22Rv1 (cell line): ENCODE results near the gene TEX52.

Experiments
- H3K27ac ChIP-seq: fragments of 450-650 bp; 2 replicates; pipeline ENCODE4 v1.5.1; 2017
- ZFX ChIP-seq: fragments of 450-650 bp; IDR thresholded peaks from 2 replicates; pipeline ENCODE4 v1.6.1; 2017; ENCODE audit warnings: antibody characterized with exemption, borderline replicate concordance
- TF ChIP-seq, protein P1 (sequence below): fragments of 450-650 bp; IDR thresholded peaks from 2 replicates; pipeline ENCODE4 v1.5.1; 2017; ENCODE audit warnings: mild to moderate bottlenecking

The TEX52 gene

DNA sequence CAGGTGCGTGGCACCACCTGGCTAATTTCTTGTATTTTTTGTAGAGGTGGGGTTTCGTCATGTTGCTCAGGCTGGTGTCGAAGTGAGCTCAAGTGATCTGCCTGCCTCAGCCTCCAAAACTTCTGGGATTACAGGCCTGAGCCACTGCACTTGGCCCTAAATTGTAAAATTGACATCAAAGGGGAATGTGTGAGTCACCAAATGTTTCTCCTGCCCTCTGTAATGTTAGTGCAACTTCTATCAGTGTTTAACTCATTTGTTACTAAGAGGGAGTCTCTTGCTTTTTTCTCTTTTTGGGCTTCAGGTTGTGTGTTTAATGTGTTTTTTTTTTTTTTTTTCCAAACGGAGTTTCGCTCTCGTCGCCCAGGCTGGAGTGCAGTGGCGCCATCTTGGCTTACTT lies 36.2 kb upstream of the TEX52 start:
- TF ChIP-seq, protein P1, sequence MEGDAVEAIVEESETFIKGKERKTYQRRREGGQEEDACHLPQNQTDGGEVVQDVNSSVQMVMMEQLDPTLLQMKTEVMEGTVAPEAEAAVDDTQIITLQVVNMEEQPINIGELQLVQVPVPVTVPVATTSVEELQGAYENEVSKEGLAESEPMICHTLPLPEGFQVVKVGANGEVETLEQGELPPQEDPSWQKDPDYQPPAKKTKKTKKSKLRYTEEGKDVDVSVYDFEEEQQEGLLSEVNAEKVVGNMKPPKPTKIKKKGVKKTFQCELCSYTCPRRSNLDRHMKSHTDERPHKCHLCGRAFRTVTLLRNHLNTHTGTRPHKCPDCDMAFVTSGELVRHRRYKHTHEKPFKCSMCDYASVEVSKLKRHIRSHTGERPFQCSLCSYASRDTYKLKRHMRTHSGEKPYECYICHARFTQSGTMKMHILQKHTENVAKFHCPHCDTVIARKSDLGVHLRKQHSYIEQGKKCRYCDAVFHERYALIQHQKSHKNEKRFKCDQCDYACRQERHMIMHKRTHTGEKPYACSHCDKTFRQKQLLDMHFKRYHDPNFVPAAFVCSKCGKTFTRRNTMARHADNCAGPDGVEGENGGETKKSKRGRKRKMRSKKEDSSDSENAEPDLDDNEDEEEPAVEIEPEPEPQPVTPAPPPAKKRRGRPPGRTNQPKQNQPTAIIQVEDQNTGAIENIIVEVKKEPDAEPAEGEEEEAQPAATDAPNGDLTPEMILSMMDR: no peak
- no peak overlapping the region for H3K27ac ChIP-seq

DNA sequence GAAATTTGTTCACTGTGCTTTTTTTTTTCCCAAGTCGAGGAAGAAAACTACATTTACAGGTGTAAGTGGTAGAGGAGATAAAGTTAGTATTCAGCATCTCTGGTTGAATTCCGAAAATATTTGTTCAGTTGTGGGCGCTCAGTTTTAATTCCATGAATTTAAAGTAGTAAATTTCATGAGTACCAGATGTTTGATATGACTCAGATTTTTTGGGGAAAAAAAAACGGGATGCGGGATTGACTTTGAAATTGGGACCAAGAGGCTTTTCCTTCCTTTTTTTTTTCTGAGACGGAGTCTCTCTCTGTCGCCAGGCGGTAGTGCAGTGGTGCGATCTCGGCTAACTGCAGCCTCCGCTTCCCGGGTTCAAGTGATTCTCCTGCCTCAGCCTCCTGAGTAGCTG lies 35.4 kb upstream of the TEX52 start:
- H3K27ac ChIP-seq: no peak overlapping the region
- TF ChIP-seq, protein P1: no peak
- TF ChIP-seq ZFX: no peak

DNA sequence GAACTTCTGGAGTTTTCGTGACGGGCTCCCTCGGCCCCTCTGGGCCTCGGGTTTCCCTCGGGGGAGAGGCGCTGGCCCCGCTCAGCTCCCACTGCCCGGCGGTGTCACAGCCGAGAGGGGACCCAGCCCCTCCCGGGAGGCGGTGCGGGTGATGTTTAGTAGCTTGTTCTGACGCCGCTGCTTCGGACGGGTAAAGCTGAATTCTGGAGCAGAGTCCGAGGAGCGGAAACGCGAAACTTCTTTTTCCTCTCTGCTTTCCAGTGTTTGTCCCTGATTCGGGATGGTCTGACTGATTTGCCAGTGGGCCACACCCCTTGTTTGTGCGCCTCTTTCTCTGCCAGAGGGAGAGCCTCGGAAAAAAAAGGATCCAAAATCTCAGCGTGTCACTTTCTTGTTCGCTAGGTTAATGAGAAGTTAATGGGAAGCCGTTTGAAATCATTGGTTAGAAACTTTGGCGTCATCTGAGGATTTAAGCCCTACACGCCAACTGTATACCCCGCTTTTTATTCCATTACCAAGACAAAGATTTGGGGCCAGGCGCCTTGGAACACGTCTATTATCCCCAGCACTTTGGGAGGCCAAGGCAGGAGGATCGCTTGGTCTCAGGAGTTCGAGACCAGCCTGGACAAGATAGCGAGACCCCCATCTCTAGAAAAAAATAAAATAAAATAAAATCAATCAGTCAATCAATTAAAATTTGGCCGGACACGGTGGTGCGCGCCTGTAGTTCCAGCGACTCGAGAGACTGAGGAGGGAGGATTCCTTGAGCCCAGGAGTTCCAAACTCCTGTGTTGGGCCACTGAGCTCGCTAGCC lies 34.6 kb upstream of the TEX52 start:
- peak overlapping the region; percentile 82 for H3K27ac ChIP-seq
- TF ChIP-seq, protein P1: no peak
- TF ChIP-seq ZFX: no peak

DNA sequence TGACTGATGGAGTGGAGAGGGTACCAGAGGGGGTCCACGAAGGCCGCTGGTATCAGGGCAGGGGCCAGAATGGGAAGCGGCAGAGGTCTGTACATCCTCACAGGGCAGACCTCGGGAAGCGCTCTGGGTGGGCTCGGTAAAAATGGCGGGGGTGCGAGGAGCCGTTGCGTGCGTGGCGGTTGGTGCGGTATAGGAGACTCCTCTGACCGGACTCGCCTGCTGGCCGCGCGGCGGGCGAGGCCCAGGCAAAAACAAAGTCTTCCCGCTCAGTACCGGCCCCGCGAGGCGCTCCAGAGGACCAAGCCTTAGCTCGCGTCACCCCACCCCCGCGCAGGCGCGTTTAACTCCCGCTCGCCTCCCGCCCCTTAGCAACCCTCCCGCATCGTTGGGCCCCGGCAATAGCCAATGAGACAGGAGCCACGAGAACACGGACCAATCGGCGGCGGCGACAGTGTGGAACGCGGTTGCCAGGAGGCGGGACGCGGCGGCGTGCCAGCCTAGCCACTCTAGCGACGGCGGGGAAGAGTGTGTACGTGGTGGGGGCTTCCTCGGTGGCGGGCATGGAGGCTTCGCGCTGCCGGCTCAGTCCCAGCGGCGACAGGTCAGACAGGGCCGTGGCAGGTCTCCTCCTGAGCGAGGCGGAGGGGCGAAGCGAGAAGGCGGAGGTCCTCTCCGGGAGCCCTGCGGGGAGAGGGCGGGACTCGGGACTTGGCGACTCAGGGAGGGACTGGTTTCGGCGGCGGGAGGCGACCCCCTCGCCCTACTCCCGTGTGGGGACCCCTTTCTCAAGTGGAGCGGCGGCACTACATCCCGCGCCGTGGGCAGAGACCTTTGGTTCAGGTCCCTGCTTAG lies 33.8 kb upstream of the TEX52 start, which contains the start of gene TULP3:
Gene TULP3 (plus strand): TSS at position 504 of the 852 bp plus-strand sequence. CDS start 57 bp downstream, at position 561.
- peak within 1 kb of the TSS; percentile 82 for H3K27ac ChIP-seq
- TF ChIP-seq ZFX: no peak
- TF ChIP-seq, protein P1: 0 out of 2 replicates have a peak, but pooled peaks have one; percentile 13

DNA sequence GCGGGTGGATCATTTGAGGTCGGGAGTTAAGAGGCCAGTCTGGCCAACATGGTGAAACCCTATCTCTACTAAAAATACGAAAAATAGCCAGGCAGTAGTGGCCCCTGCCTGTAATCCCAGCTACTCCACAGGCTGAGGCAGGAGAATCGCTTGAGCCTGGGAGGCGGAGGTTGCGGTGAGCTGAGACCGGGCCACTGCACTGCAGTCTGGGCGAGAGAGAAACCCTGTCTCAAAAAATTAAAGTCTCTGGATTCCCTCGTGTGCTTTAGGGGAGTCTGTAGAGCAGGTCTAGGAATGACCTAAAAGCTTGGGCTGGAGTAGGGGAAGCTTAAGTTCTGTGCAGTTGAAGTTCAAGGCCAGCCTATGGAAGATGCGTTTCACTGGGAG lies 33.2 kb upstream of the TEX52 start:
- TF ChIP-seq, protein P1: no peak
- no peak for TF ChIP-seq ZFX
- H3K27ac ChIP-seq: peak overlapping the region; percentile 82

DNA sequence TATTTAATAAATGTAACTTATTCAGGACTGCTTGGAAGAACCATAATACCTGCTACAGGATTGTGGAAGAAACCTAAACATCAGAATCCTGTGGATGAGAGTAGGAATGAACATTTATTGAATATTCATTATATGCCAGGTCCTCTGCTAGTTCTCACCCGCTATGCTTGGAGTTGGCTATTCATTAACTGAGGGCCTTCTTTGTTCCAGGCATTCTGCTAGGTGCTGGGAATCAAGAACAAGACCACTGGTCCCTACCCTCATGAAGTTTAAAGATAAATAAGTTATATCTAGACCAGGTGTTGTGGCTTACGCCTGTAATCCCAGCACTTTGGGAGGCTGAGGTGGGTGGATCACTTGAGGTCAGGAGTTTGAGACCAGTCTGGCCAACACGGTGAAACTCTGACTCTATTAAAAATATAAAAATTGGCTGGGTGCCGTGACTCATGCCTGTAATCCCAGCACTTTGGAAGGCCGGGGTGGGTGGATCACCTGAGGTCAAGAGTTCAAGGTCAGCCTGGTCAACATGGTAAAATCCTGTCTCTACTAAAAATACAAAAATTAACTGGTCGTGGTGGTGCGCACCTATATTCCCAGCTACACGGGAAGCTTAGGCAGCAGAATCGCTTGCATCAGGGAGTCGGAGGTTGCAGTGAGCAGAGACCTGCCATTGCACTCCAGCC lies 30.1 kb upstream of the TEX52 start:
- H3K27ac ChIP-seq: peak overlapping the region; percentile 15; the same call in 1 of the 2 replicates
- TF ChIP-seq, protein P1: no peak
- TF ChIP-seq ZFX: no peak
